AG04449 (cell line): ENCODE measurements around the gene METTL16.
"Not testable (repeated sequence)": the region's sequence is repeated elsewhere in the genome, so short reads cannot be mapped to it uniquely, and the experiment has no call there.

Source experiments
- CTCF ChIA-PET: fragments of 350-600 bp; formaldehyde crosslinking; extraction: SDS; loops from one replicate; lab custom pipeline; 2021; ENCODE audit warnings: antibody characterized with exemption; lab: Yijun Ruan, JAX
- POLR2A ChIA-PET: fragments of 400-600, 350-600 bp; formaldehyde crosslinking; extraction: SDS; loops from one replicate; lab custom pipeline; 2020; ENCODE audit warnings: antibody characterized with exemption, inconsistent platforms; lab: Yijun Ruan, JAX
- DNase-seq: peaks from one replicate; pipeline ENCODE4 v3.0.0-alpha.2; 2010; ENCODE audit warnings: low read depth, low spot score
- H3K4me3 ChIP-seq: 2 replicates; pipeline ENCODE4 v1.5.1; 2011; ENCODE audit warnings: low read depth, mild to moderate bottlenecking, control low read depth, low read length
- TF ChIP-seq, protein P1 (sequence below): IDR thresholded peaks from one replicate; pipeline ENCODE4 v1.5.1; 2011; ENCODE audit warnings: mild to moderate bottlenecking, moderate library complexity, low read length, control low read depth, inconsistent platforms; ENCODE audit not compliant: insufficient read depth; ENCODE audit errors: missing control alignments

METTL16 gene

DNA sequence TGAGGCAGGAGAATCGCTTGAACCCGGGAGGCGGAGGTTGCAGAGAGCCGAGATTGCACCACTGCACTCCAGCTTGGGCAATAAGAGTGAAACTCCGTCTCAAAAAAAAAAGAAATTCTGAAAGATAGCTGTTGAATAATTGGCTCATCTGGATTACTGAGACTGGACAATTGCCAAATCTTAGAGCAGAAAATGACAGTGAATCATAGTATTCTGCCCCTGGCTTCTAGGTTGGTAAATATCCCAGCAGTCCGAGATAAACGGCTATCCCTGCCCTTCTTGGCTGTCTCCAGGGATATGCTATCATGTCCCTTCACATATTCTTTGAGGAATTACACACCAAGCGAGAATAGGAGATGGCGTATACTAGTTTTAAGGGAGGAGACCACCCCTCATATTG lies 35.5 kb upstream of the METTL16 start:
- POLR2A ChIA-PET = no interaction called here
- TF ChIP-seq, protein P1, sequence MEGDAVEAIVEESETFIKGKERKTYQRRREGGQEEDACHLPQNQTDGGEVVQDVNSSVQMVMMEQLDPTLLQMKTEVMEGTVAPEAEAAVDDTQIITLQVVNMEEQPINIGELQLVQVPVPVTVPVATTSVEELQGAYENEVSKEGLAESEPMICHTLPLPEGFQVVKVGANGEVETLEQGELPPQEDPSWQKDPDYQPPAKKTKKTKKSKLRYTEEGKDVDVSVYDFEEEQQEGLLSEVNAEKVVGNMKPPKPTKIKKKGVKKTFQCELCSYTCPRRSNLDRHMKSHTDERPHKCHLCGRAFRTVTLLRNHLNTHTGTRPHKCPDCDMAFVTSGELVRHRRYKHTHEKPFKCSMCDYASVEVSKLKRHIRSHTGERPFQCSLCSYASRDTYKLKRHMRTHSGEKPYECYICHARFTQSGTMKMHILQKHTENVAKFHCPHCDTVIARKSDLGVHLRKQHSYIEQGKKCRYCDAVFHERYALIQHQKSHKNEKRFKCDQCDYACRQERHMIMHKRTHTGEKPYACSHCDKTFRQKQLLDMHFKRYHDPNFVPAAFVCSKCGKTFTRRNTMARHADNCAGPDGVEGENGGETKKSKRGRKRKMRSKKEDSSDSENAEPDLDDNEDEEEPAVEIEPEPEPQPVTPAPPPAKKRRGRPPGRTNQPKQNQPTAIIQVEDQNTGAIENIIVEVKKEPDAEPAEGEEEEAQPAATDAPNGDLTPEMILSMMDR = no peak
- H3K4me3 ChIP-seq = no peak overlapping the region
- no peak for DNase-seq
- CTCF ChIA-PET = no interaction called here

DNA sequence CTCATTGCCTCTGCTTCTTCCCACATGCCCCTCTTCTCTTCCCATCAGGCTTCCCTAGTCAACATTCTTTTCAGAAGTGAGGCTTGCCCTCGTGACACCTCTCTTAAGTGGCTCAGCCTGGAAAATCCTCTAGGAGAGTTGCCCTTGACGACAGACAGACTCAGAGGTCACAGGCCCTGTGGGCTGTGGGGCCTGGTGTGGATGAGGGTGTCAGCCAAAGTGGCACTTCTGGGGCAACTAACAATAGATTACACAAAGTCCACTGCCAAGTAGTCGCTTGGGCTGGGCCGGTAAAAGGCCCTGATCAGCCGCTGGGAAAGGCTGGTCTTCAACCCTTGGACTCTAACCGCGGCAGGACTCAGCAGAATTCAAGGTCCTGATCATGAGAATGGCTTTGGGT lies 33.7 kb upstream of the METTL16 start:
- ChIA-PET CTCF (no interaction called here), POLR2A (no interaction called here)
- H3K4me3 ChIP-seq = no peak overlapping the region
- DNase-seq = no peak
- TF ChIP-seq, protein P1 = no peak

DNA sequence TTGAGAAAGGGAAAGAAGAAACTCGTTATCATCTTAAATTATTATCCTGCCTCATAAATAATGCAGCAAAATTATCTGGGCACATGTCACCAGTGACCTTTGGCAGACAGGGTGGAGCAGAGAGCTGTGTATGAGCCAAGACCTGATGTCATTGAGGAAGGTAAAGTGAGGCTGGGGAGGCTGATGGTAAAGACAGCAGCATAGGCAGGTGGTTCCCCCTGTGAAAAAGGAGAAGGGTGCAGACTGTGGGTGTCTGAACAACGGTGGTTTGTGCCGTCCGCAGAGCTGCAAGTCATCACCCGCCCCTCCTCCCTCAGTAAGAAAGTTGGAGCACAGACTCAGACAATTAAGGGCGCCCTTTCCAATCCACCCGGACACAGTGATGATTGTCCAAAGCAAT lies 30.8 kb upstream of the METTL16 start:
- no peak for DNase-seq
- ChIA-PET CTCF (no interaction called here), POLR2A (no interaction called here)
- TF ChIP-seq, protein P1 = no peak
- no peak overlapping the region for H3K4me3 ChIP-seq

DNA sequence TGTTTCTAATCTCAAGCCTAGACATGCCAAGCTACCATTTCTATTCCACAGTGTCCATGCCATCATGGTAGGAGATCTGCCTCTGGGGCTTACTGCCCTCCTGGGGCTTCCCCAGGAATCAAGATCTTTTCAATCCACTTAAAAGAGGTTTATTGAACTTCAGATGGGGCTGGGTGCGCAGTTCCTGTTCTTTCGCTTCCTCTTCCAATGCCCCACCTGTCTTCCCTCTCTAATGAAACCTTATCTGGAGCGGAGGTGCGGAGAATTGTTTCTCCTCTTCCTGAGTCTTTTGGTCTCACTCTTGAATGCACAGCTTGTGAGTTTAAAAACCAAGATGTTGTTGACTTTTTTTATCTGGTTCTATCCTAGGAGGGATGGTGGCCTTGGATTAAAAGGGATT lies 30.4 kb upstream of the METTL16 start:
- POLR2A ChIA-PET = no interaction called here
- no peak overlapping the region for H3K4me3 ChIP-seq
- CTCF ChIA-PET = no interaction called here
- TF ChIP-seq, protein P1 = no peak
- DNase-seq = no peak

DNA sequence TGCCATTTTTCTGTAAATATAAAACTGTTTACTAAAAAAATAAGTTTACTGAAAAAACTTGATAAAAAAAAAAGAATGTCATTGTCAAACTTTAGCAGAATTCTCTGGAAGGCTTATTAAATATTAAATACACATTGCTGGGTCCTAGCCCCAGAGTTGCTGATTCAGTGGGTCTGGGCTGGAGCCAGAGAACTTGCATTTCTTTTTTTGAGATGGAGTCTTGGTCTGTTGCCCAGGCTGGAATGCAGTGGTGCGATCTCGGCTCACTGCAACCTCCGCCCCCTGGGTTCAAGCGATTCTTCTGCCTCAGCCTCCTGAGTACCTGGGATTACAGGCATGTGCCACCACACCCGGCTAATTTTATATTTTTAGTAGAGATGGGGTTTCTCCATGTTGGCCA lies 25.9 kb upstream of the METTL16 start:
- H3K4me3 ChIP-seq, CTCF ChIA-PET, DNase-seq, POLR2A ChIA-PET: not testable (repeated sequence)

DNA sequence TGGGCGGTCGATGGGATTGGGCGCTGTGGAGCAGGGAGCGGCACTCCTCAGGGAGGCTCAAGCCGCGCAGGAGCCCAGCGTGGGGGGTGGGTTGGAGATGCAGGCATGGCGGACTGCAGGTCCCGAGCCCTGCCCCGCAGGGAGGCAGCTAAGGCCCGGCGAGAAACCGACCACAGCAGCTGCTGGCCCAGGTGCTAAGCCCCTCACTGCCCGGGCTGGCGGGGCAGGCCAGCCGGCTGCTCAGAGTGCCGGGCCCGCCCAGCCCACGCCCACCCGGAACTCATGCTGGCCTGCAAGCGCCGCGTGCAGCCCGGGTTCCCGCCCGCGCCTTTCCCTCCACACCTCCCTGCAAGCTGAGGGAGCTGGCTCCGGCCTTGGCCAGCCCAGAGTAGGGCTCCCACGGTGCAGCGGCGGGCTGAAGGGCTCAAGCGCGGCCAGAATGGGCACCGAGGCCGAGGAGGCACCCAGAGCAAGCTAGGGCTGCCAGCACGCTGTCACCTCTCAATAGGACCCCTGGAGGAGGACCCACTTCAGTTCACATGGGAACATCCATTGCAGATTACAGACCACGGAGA lies 20.5 kb upstream of the METTL16 start:
- H3K4me3 ChIP-seq = no peak overlapping the region
- TF ChIP-seq, protein P1 = no peak
- DNase-seq = no peak
- ChIA-PET POLR2A (interaction anchor here (0.6 to 1.2 kb wide), 2 partner anchors 21 to 57 kb away, joined by 3 to 4 read pairs; partner anchors contain the start of gene METTL16), CTCF (no interaction called here)

DNA sequence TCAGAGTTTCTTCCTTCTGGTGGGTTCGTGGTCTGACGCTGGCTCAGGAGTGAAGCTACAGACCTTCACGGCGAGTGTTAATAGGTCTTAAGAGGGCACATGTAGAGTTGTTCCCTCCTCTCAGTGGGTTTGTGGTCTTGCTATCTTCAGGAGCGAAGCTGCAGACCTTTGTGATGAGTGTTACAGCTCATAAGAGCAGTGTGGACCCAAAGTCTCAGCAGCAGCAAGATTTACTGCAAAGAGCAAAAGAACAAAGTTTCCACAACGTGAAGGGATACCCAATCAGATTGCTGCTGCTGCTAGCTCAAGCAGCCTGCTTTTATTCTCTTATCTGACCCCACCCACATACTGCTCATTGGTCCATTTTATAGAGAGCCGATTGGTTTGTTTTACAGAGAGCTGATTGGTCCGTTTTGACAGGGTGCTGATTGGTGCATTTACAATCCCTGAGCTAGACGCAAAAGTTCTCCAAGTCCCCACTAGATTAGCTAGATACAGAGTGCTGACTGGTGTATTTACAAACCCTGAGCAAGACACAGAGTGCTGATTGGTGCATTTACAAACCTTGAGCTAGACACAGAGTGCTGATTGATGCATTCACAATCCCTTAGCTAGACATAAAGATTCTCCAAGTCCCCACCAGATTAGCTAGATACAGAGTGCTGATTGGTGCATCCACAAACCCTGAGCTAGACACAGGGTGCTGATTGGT lies 19.7 kb upstream of the METTL16 start:
- POLR2A ChIA-PET = interaction anchor here (1.2 kb wide), 1 partner anchor 20 kb away, joined by 3 read pairs; the partner anchor contains the start of gene METTL16
- H3K4me3 ChIP-seq, CTCF ChIA-PET, DNase-seq: not testable (repeated sequence)

DNA sequence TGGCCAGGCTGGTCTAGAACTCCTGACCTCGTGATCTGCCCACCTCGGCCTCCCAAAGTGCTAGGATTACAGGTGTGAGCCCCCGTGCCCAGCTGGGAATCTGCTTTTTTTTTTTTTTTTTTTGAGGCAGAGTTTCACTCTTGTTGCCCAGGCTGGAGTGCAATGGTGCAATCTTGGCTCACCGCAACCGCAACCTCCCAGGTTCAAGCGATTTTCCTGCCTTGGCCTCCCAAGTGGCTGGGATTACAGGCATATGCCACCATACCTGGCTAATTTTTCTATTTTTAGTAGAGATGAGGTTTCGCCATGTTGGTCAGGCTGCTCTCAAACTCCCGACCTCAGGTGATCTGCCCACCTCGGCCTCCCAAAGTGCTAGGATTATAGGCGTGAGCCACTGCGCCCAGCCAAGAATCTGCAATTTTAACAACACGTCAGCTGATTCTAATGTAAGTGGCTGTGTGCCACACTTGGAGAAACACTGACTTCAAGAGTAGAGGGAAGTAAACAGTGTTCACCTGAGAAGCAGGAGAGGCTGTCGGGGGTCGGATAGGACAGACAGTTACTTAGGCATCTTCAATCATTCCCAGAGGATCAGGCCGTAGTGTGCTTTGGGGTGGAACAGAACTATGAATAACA lies 10.2 kb upstream of the METTL16 start:
- CTCF ChIA-PET, POLR2A ChIA-PET, H3K4me3 ChIP-seq, DNase-seq: not testable (repeated sequence)
